SK-N-SH (cell line): ENCODE data around the gene KANTR. TPM values are rescaled to one million over a fixed set of nuclear protein-coding genes. Genes with fewer than 3 reads are reported as not detected.

Experiments used
- CTCF ChIA-PET: fragments of 300-600, 350-600 bp; formaldehyde crosslinking; extraction: SDS; loops from one replicate; lab custom pipeline; 2021; lab: Yijun Ruan, JAX
- POLR2A ChIA-PET: fragments of 350-600 bp; sonication (Branson Sonifier 250); formaldehyde crosslinking; extraction: SDS; loops from one replicate; lab custom pipeline; 2020; ENCODE audit warnings: antibody characterized with exemption, inconsistent platforms; lab: Yijun Ruan, JAX
- DNase-seq: peaks from one replicate; pipeline ENCODE4 v3.0.0; 2012
- H2AFZ ChIP-seq: fragments of 200-600 bp; sonication (generic); 2 replicates; pipeline ENCODE4 v1.8.1; 2016; ENCODE audit warnings: antibody characterized with exemption, mild to moderate bottlenecking, low read depth
- H3F3A ChIP-seq: fragments of 200-600 bp; sonication (generic); replicated peaks from 2 replicates; pipeline ENCODE3; 2016; ENCODE audit warnings: antibody characterized with exemption, mild to moderate bottlenecking; ENCODE audit not compliant: insufficient read depth
- H3K27ac ChIP-seq, 2 experiments: fragments of 200-500 bp in 1 of 2; fragments of 200-600 bp in 1 of 2; sonication (Bioruptor generic) in 1 of 2; sonication (generic), shearing (Covaris generic) in 1 of 2; 2 replicates each; pipeline versions ENCODE4 v1.5.1 to v1.6.1; 2014 to 2016; ENCODE audit warnings: low read depth in 2 of 2, inconsistent platforms in 1 of 2, low read length in 1 of 2, mild to moderate bottlenecking in 1 of 2, mixed read lengths in 1 of 2
- H3K27me3 ChIP-seq: fragments of 200-600 bp; sonication (generic), shearing (Covaris generic); 2 replicates; pipeline ENCODE4 v1.6.1; 2016; ENCODE audit warnings: mixed run types; ENCODE audit not compliant: insufficient read depth
- H3K36me3 ChIP-seq, 2 experiments: fragments of 200-500 bp in 1 of 2; fragments of 200-600 bp in 1 of 2; sonication (Bioruptor generic) in 1 of 2; sonication (generic) in 1 of 2; replicated peaks in 1 of 2; 2 replicates each; pipeline versions ENCODE3 to v1.5.1; 2014 to 2016; ENCODE audit warnings: low read length in 1 of 2, mild to moderate bottlenecking in 1 of 2; ENCODE audit not compliant: insufficient read depth in 2 of 2, control insufficient read depth in 1 of 2
- H3K4me1 ChIP-seq, 2 experiments: fragments of 200-500 bp in 1 of 2; fragments of 200-600 bp in 1 of 2; sonication (Bioruptor generic) in 1 of 2; sonication (generic), shearing (Covaris generic) in 1 of 2; 2 replicates each; pipeline versions ENCODE4 v1.5.1 to v1.6.1; 2014 to 2016; ENCODE audit warnings: low read depth in 1 of 2, low read length in 1 of 2, mixed run types in 1 of 2; ENCODE audit not compliant: insufficient read depth in 2 of 2, control insufficient read depth in 1 of 2
- H3K4me2 ChIP-seq: fragments of 200-600 bp; sonication (generic), shearing (Covaris generic); 2 replicates; pipeline ENCODE4 v1.6.1; 2017; ENCODE audit warnings: mixed run types
- H3K4me3 ChIP-seq, 2 experiments: fragments of 200-500 bp in 1 of 2; fragments of 200-600 bp in 1 of 2; sonication (Bioruptor generic) in 1 of 2; sonication (generic), shearing (Covaris generic) in 1 of 2; 2 replicates each; pipeline versions ENCODE4 v1.5.1 to v1.8.1; 2014 to 2016; ENCODE audit warnings: low read depth in 2 of 2, inconsistent platforms in 1 of 2, low read length in 1 of 2, mild to moderate bottlenecking in 1 of 2, mixed read lengths in 1 of 2, moderate library complexity in 1 of 2
- H3K79me2 ChIP-seq: fragments of 200-600 bp; sonication (generic); 2 replicates; pipeline ENCODE4 v1.8.1; 2017; ENCODE audit warnings: mild to moderate bottlenecking; ENCODE audit not compliant: insufficient read depth
- H3K9ac ChIP-seq: fragments of 200-600 bp; sonication (generic); 2 replicates; pipeline ENCODE4 v1.6.1; 2017; ENCODE audit warnings: mixed run types
- H3K9me2 ChIP-seq: fragments of 200-600 bp; sonication (generic); 2 replicates; pipeline ENCODE4 v1.6.1; 2017; ENCODE audit warnings: mixed run types
- H3K9me3 ChIP-seq: fragments of 200-600 bp; sonication (generic); 2 replicates; pipeline ENCODE4 v1.6.1; 2017; ENCODE audit warnings: mixed run types, mild to moderate bottlenecking, moderate library complexity
- H4K20me1 ChIP-seq: fragments of 200-600 bp; sonication (generic); 2 replicates; pipeline ENCODE4 v1.6.1; 2017; ENCODE audit warnings: mild to moderate bottlenecking, mixed run types; ENCODE audit not compliant: insufficient read depth
- ELF1 ChIP-seq: IDR thresholded peaks from 2 replicates; pipeline ENCODE4 v1.4.0; 2012
- FOSL2 ChIP-seq: IDR thresholded peaks from 2 replicates; pipeline ENCODE4 v1.4.0; 2012; ENCODE audit warnings: low read depth, mild to moderate bottlenecking, moderate library complexity, borderline replicate concordance
- FOXJ3 ChIP-seq: sonication (generic); formaldehyde crosslinking; IDR thresholded peaks from 2 replicates; pipeline ENCODE4 v1.5.1; 2020; ENCODE audit warnings: mild to moderate bottlenecking, missing genetic modification reagents
- GABPA ChIP-seq: IDR thresholded peaks from 2 replicates; pipeline ENCODE4 v1.4.0; 2012; ENCODE audit warnings: low read depth, mild to moderate bottlenecking
- MXI1 ChIP-seq: IDR thresholded peaks from 2 replicates; pipeline ENCODE4 v1.6.1; 2012; ENCODE audit warnings: mild to moderate bottlenecking, low read depth, low read length, improper control_type of control experiment
- POLR2AphosphoS5 ChIP-seq: IDR thresholded peaks from 2 replicates; pipeline ENCODE4 v1.6.1; 2012; ENCODE audit warnings: low read depth, low read length
- RAD21 ChIP-seq: IDR thresholded peaks from 2 replicates; pipeline ENCODE4 v1.6.1; 2012; ENCODE audit warnings: mild to moderate bottlenecking, low read length
- REST ChIP-seq: IDR thresholded peaks from 2 replicates; pipeline ENCODE4 v1.6.1; 2012; ENCODE audit warnings: mild to moderate bottlenecking, low read depth, low read length, moderate library complexity
- RFX5 ChIP-seq: IDR thresholded peaks from 2 replicates; pipeline ENCODE4 v1.6.1; 2012; ENCODE audit warnings: mild to moderate bottlenecking, improper control_type of control experiment, low read length
- RXRA ChIP-seq: IDR thresholded peaks from 2 replicates; pipeline ENCODE4 v1.4.0; 2012; ENCODE audit warnings: low read depth, mild to moderate bottlenecking, borderline replicate concordance
- SIN3A ChIP-seq: IDR thresholded peaks from 2 replicates; pipeline ENCODE4 v1.6.1; 2012; ENCODE audit warnings: low read depth, mild to moderate bottlenecking, low read length, moderate library complexity, borderline replicate concordance
- SMC3 ChIP-seq: IDR thresholded peaks from 2 replicates; pipeline ENCODE4 v1.6.1; 2012; ENCODE audit warnings: low read depth, low read length, improper control_type of control experiment
- TCF12 ChIP-seq: IDR thresholded peaks from 2 replicates; pipeline ENCODE4 v1.4.0; 2012
- TEAD4 ChIP-seq: IDR thresholded peaks from 2 replicates; pipeline ENCODE4 v1.4.0; 2012; ENCODE audit warnings: mild to moderate bottlenecking, borderline replicate concordance; ENCODE audit not compliant: insufficient read depth
- YY1 ChIP-seq: IDR thresholded peaks from 2 replicates; pipeline ENCODE4 v1.4.0; 2012; ENCODE audit warnings: low read depth, mild to moderate bottlenecking
- ZBTB33 ChIP-seq: IDR thresholded peaks from 2 replicates; pipeline ENCODE4 v1.4.0; 2012; ENCODE audit warnings: low read depth, borderline replicate concordance
- WGBS: methylation state at CpG from one replicate; pipeline ENCODE4 v1.1.6; 2017; ENCODE audit warnings: low lambda C conversion rate; 5-methylcytosine and 5-hydroxymethylcytosine counted together
- polyA plus RNA-seq, 3 experiments: library from polyadenylated mRNA; depleted of rRNA; stranded (reverse); fragments of >200 nt; gene quantifications; 2 replicates each; pipeline ENCODE4 v1.2.3, GENCODE V29; 2012
- TF ChIP-seq, protein P1 (sequence below): IDR thresholded peaks from 2 replicates; pipeline ENCODE4; 2012
- TF ChIP-seq, protein P2 (sequence below): fragments of 150-350 bp; IDR thresholded peaks from 2 replicates; pipeline ENCODE4 v1.6.1; 2017; ENCODE audit warnings: antibody characterized with exemption, low read length, low read depth, borderline replicate concordance

Gene KANTR
- polyA plus RNA-seq, 1 of the 3 experiments (the other 2 are of a cell fraction), result 2.1 TPM

DNA sequence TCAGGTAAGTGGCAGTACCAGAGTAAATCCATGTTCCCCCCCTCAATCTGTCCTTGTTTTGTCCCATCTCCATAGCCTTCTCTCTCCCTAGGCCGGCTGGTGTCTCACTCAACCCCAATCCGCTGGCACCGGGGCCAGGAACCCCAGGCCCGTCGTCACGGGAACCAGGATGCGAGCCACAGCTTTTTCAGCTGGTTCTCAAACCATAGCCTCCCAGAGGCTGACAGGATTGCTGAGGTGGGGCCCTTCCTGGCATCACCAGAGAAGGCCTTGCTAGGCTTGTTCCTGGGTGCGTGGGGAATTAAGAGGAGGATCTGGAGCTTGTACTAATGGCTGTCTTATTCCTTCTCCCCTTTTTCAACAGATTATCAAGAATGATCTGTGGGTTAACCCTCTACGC is 9.1 kb upstream of the KANTR start:
- WGBS, result 45% methylated on average over 9 of the region's 9 CpGs
- Histone ChIP-seq H3K36me3 (peaks cover 4 to 10% of the 10 kb centered on the region in 2 experiments), H3F3A (peaks cover 20% of the 10 kb centered on the region), H3K79me2 (peaks cover 8% of the 10 kb centered on the region; the same call in 1 of the 2 replicates), H2AFZ (no peak overlapping the region), H3K9me2 (no peaks in the 10 kb centered on the region), H3K4me1 (peaks cover 4 to 17% of the 10 kb centered on the region in 2 experiments; a peak in 2 of 4 replicates), H3K9me3 (no peaks in the 10 kb centered on the region), H3K4me3 (no peak overlapping the region), H4K20me1 (peaks cover 9% of the 10 kb centered on the region), H3K4me2 (no peak overlapping the region), H3K9ac (no peak overlapping the region), H3K27me3 (no peaks in the 10 kb centered on the region; the same call in 1 of the 2 replicates), H3K27ac (no peak overlapping the region)
- no peak for DNase-seq
- POLR2A ChIA-PET, result no interaction called here
- CTCF ChIA-PET, result no interaction called here
- TF ChIP-seq, protein P1, sequence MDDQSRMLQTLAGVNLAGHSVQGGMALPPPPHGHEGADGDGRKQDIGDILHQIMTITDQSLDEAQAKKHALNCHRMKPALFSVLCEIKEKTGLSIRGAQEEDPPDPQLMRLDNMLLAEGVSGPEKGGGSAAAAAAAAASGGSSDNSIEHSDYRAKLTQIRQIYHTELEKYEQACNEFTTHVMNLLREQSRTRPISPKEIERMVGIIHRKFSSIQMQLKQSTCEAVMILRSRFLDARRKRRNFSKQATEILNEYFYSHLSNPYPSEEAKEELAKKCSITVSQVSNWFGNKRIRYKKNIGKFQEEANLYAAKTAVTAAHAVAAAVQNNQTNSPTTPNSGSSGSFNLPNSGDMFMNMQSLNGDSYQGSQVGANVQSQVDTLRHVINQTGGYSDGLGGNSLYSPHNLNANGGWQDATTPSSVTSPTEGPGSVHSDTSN, result no peak
- TF ChIP-seq MXI1, result no peak
- TF ChIP-seq GABPA, result no peak
- TF ChIP-seq SMC3, result no peak
- no peak for TF ChIP-seq RXRA
- TF ChIP-seq RAD21, result no peak
- TF ChIP-seq TEAD4, result no peak
- TF ChIP-seq FOSL2, result no peak
- TF ChIP-seq SIN3A, result no peak
- no peak for TF ChIP-seq YY1
- TF ChIP-seq, protein P2, sequence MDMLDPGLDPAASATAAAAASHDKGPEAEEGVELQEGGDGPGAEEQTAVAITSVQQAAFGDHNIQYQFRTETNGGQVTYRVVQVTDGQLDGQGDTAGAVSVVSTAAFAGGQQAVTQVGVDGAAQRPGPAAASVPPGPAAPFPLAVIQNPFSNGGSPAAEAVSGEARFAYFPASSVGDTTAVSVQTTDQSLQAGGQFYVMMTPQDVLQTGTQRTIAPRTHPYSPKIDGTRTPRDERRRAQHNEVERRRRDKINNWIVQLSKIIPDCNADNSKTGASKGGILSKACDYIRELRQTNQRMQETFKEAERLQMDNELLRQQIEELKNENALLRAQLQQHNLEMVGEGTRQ, result no peak
- no peak for TF ChIP-seq ELF1
- no peak for TF ChIP-seq TCF12
- TF ChIP-seq FOXJ3, result no peak
- TF ChIP-seq REST, result no peak
- no peak for TF ChIP-seq ZBTB33
- TF ChIP-seq RFX5, result no peak
- no peak for TF ChIP-seq POLR2AphosphoS5
- TF ChIP-seq, all 33 proteins: peak for 0
